Endothelial cell of umbilical vein (primary cell): Measurements from ENCODE around the gene CLIC1. TPM values are rescaled to one million over a fixed set of nuclear protein-coding genes. Genes with fewer than 3 reads are reported as not detected.

Source experiments
- BruUV-seq: library from RNA; stranded (reverse); fragments of 400-500 nt; replicated peaks from 2 replicates; lab custom pipeline; 2021; lab: Mats Ljungman, UMichigan
- CTCF ChIA-PET: fragments of 300-600, 350-600 bp; sonication (Branson Sonifier 250); formaldehyde crosslinking; loops from one replicate; lab custom pipeline; 2021; ENCODE audit warnings: antibody characterized with exemption, inconsistent platforms; lab: Charles Lee
- POLR2A ChIA-PET: fragments of 300-600, 350-600 bp; sonication (Branson Sonifier 250); formaldehyde crosslinking; loops from one replicate; lab custom pipeline; 2021; ENCODE audit warnings: antibody characterized with exemption, inconsistent platforms; lab: Charles Lee
- DNase-seq: peaks from one replicate; pipeline ENCODE4 v3.0.0-alpha.2; 2011; ENCODE audit warnings: low read depth, low spot score
- FAIRE-seq: peaks from 2 replicates; lab custom pipeline; 2011; peaks lifted over from hg19 to GRCh38; lab: Jason Lieb, UNC
- H2AFZ ChIP-seq: 2 replicates; pipeline ENCODE4 v1.6.0; 2012; ENCODE audit warnings: low read depth, low read length, control low read depth, inconsistent platforms
- H3K27ac ChIP-seq: 2 replicates; pipeline ENCODE4 v1.5.1; 2011; ENCODE audit warnings: low read depth, mild to moderate bottlenecking, control low read depth, low read length, moderate library complexity; ENCODE audit not compliant: insufficient read depth
- H3K27me3 ChIP-seq, 2 experiments: 2 replicates each; pipeline versions ENCODE4 v1.6.0 to v1.6.1; 2011; ENCODE audit warnings: low read length in 2 of 2, mixed read lengths in 1 of 2; ENCODE audit not compliant: control insufficient read depth in 2 of 2, insufficient read depth in 2 of 2
- H3K36me3 ChIP-seq, 2 experiments: 2 replicates in 1 of 2; 3 replicates in 1 of 2; pipeline ENCODE4 v1.5.1; 2011; ENCODE audit warnings: low read length in 2 of 2, mild to moderate bottlenecking in 1 of 2, moderate library complexity in 1 of 2; ENCODE audit not compliant: control insufficient read depth in 2 of 2, insufficient read depth in 2 of 2; ENCODE audit errors: extremely low read depth in 1 of 2
- H3K4me1 ChIP-seq: 3 replicates; pipeline ENCODE4 v1.5.1; 2011; ENCODE audit warnings: mild to moderate bottlenecking, low read length; ENCODE audit not compliant: control insufficient read depth, insufficient read depth; ENCODE audit errors: extremely low read depth
- H3K4me2 ChIP-seq: 2 replicates; pipeline ENCODE4 v1.6.1; 2011; ENCODE audit warnings: low read length, control low read depth, mixed read lengths; ENCODE audit not compliant: insufficient read depth
- H3K4me3 ChIP-seq, 3 experiments: fragments of 200-600 bp in 1 of 3; sonication (generic), shearing (Covaris generic) in 1 of 3; replicated peaks in 1 of 3; 2 replicates each; pipeline ENCODE4 v1.5.1; 2011 to 2016; ENCODE audit warnings: control low read depth in 3 of 3, low read length in 3 of 3, mild to moderate bottlenecking in 2 of 3, inconsistent platforms in 1 of 3, low read depth in 1 of 3, moderate library complexity in 1 of 3; ENCODE audit not compliant: insufficient read depth in 1 of 3
- H3K79me2 ChIP-seq: 2 replicates; pipeline ENCODE4 v1.6.0; 2012; ENCODE audit warnings: low read length, inconsistent platforms; ENCODE audit not compliant: control insufficient read depth, insufficient read depth
- H3K9ac ChIP-seq: replicated peaks from 2 replicates; pipeline ENCODE3; 2011; ENCODE audit warnings: low read length, control low read depth; ENCODE audit not compliant: insufficient read depth; ENCODE audit errors: extremely low read depth
- H3K9me1 ChIP-seq: replicated peaks from 3 replicates; pipeline ENCODE4 v1.6.0; 2011; ENCODE audit warnings: mild to moderate bottlenecking, low read length; ENCODE audit not compliant: control insufficient read depth, insufficient read depth; ENCODE audit errors: extremely low read depth
- H3K9me3 ChIP-seq: replicated peaks from 2 replicates; pipeline ENCODE4 v1.5.1; 2012; ENCODE audit warnings: low read length, inconsistent platforms; ENCODE audit not compliant: control insufficient read depth, insufficient read depth
- H4K20me1 ChIP-seq: replicated peaks from 2 replicates; pipeline ENCODE3; 2011; ENCODE audit warnings: mild to moderate bottlenecking, low read length; ENCODE audit not compliant: control insufficient read depth, insufficient read depth; ENCODE audit errors: extremely low read depth
- CTCF ChIP-seq, 2 donors: IDR thresholded peaks; 1 replicate in 1 of 2; 2 replicates in 1 of 2; pipeline ENCODE4 v1.5.1; 2011; ENCODE audit warnings: low read length in 2 of 2, mild to moderate bottlenecking in 2 of 2, moderate library complexity in 2 of 2, control low read depth in 1 of 2, inconsistent platforms in 1 of 2, low read depth in 1 of 2; ENCODE audit not compliant: insufficient read depth in 1 of 2; ENCODE audit errors: extremely low read depth in 1 of 2
- MAX ChIP-seq: IDR thresholded peaks from 2 replicates; pipeline ENCODE4 v1.6.1; 2011; ENCODE audit not compliant: insufficient read depth, insufficient read length
- dilution Hi-C: fragments of 300-500 bp; cut with MboI; formaldehyde crosslinking; loops from one replicate; pipeline ENCODE4 v1.15.0; 2019; ENCODE audit warnings: low sequenced_read_pairs; ENCODE audit not compliant: extremely low pct_ligation_motif_present
- intact Hi-C: fragments of 100-400 bp; cut with micrococcal nuclease; formaldehyde crosslinking; loops from one replicate; pipeline ENCODE4 v1.10.0; 2022
- polyA plus RNA-seq, 4 experiments: library from polyadenylated mRNA; depleted of rRNA in 3 of 4; stranded (reverse) in 3 of 4; unstranded in 1 of 4; fragments of >200 nt; gene quantifications; 2 replicates each; pipeline versions ENCODE4 v1.2.1 to v1.2.3, GENCODE V29; 2011 to 2012; ENCODE audit warnings: missing spikeins in 1 of 4
- total RNA-seq: library from RNA; stranded (reverse); gene quantifications from 2 replicates; pipeline ENCODE4 v1.2.3, GENCODE V29; 2021

CLIC1 gene
- total and polyA plus RNA-seq, 2 donors (not counting 3 experiments of a cell fraction or from before 2014, with no cell fraction given): 543 to 578 TPM

GRCh38 chr6:31728767-31729514 lies 7.4 kb downstream of the CLIC1 start, which contains the start of gene DDAH2:
Gene DDAH2, minus strand, starts transcription at chr6:31729299. Its CDS starts 138 bp downstream, at chr6:31729161.
- peak within 1 kb of the TSS; percentile 73 for H3K4me2 ChIP-seq
- FAIRE-seq: no peak
- H3K27me3 ChIP-seq: no peaks in the 10 kb centered on the region
- ChIA-PET CTCF (interaction anchor here (0.8 to 5.4 kb wide), 20 partner anchors 9 to 223 kb away, joined by 3 to 42 read pairs (median 6); partner anchors contain the start of genes ABHD16A, HSPA1B, LSM2 and LY6G5C), POLR2A (interaction anchor here (1.0 to 2.2 kb wide), 5 partner anchors 11 to 98 kb away, joined by 3 to 14 read pairs (median 4); partner anchors contain the start of genes ABHD16A, HSPA1A, HSPA1B and HSPA1L)
- H3K4me1 ChIP-seq: peaks cover 31% of the 10 kb centered on the region
- H3K9ac ChIP-seq: peak within 1 kb of the TSS; percentile 80
- no TSS peak for BruUV-seq
- peak within 1 kb of the TSS; percentile 66 to 94 (median 70) for H3K4me3 ChIP-seq
- no peak within 1 kb of the TSS for H2AFZ ChIP-seq
- peak in 1 of 2 donors; percentile 60 for TF ChIP-seq CTCF (IDR thresholded peaks at IDR 0.05; ENCODE audit: extremely low read depth in 1 of 2, insufficient read depth in 1 of 2, low read depth in 1 of 2, low read length in 2 of 2)
- TF ChIP-seq MAX: no peak
- H3K36me3 ChIP-seq: peaks cover 19 to 36% of the 10 kb centered on the region in 2 experiments
- peaks cover 11% of the 10 kb centered on the region for H3K79me2 ChIP-seq
- H3K27ac ChIP-seq: peak within 1 kb of the TSS; percentile 54
- intact Hi-C loops (loop anchor here (1.0 kb wide), 3 partner anchors 40 to 101 kb away; no protein-coding TSS in a partner anchor), dilution Hi-C loops (no loop called here)
- H4K20me1 ChIP-seq: no peaks in the 10 kb centered on the region
- no peaks in the 10 kb centered on the region for H3K9me3 ChIP-seq
- H3K9me1 ChIP-seq: no peaks in the 10 kb centered on the region
- no peak for DNase-seq
